Stomach (tissue), 4 donors: ENCODE results near the gene NXPH4.

Experiments used
- EP300 ChIP-seq: sonication (generic); formaldehyde crosslinking; IDR thresholded peaks from one replicate; pipeline ENCODE4 v1.6.1; 2017; ENCODE audit warnings: antibody characterized with exemption
- POLR2A ChIP-seq, 4 donors: fragments of 450-650 bp; IDR thresholded peaks; one replicate each; pipeline ENCODE4 v1.6.1; 2016; ENCODE audit warnings: antibody characterized with exemption in 4 of 4, control low read depth in 2 of 4, mild to moderate bottlenecking in 1 of 4, moderate library complexity in 1 of 4
- POLR2AphosphoS5 ChIP-seq, 3 donors: sonication (generic); formaldehyde crosslinking; IDR thresholded peaks; one replicate each; pipeline ENCODE4 v1.6.1; 2016; ENCODE audit warnings: antibody characterized with exemption in 3 of 3
- TF ChIP-seq, protein P1 (sequence below), 7 experiments: fragments of 450-650 bp in 4 of 7; fragments of 200-600 bp in 3 of 7; sonication (generic) in 3 of 7; IDR thresholded peaks; one replicate each; pipeline ENCODE4 v1.5.1; 2016 to 2019; ENCODE audit warnings: antibody characterized with exemption in 7 of 7, control low read depth in 2 of 7, mild to moderate bottlenecking in 1 of 7

- TF ChIP-seq, protein P1, sequence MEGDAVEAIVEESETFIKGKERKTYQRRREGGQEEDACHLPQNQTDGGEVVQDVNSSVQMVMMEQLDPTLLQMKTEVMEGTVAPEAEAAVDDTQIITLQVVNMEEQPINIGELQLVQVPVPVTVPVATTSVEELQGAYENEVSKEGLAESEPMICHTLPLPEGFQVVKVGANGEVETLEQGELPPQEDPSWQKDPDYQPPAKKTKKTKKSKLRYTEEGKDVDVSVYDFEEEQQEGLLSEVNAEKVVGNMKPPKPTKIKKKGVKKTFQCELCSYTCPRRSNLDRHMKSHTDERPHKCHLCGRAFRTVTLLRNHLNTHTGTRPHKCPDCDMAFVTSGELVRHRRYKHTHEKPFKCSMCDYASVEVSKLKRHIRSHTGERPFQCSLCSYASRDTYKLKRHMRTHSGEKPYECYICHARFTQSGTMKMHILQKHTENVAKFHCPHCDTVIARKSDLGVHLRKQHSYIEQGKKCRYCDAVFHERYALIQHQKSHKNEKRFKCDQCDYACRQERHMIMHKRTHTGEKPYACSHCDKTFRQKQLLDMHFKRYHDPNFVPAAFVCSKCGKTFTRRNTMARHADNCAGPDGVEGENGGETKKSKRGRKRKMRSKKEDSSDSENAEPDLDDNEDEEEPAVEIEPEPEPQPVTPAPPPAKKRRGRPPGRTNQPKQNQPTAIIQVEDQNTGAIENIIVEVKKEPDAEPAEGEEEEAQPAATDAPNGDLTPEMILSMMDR (IDR thresholded peaks at IDR 0.05): no peak
- TF ChIP-seq POLR2A (IDR thresholded peaks at IDR 0.05) (no peak), POLR2AphosphoS5 (IDR thresholded peaks at IDR 0.05) (no peak), EP300 (no peak)
These were observed 12.1 kb upstream of the NXPH4 start for GRCh38 chr12:57204454-57204853.
